Measurements from ENCODE around the gene SERTAD4.

SERTAD4 gene

GRCh38 chr1:210293171-210293607 is 60.6 kb downstream of the SERTAD4 start:
- TF ChIP-seq TCF12 (IDR thresholded peaks at IDR 0.05; ENCODE audit: low read depth) = no peak
- TF ChIP-seq CEBPB (IDR thresholded peaks at IDR 0.05) = no peak
- TF ChIP-seq USF1 (IDR thresholded peaks at IDR 0.05) = no peak
- no peak for TF ChIP-seq ZBTB7A (IDR thresholded peaks at IDR 0.05; ENCODE audit: low read depth)
- TF ChIP-seq YY1 (IDR thresholded peaks at IDR 0.05; ENCODE audit: low read depth) = no peak
- TF ChIP-seq EGR1 (IDR thresholded peaks at IDR 0.05) = no peak
- TF ChIP-seq CREB1 (IDR thresholded peaks at IDR 0.05; ENCODE audit: low read depth) = no peak
- TF ChIP-seq FOXM1 (IDR thresholded peaks at IDR 0.05; ENCODE audit: borderline replicate concordance, low read depth) = no peak
- no peak for TF ChIP-seq TAF1 (IDR thresholded peaks at IDR 0.05; ENCODE audit: low read depth)
- TF ChIP-seq REST (IDR thresholded peaks at IDR 0.05; ENCODE audit: low read depth) = no peak
- no peak for TF ChIP-seq EP300 (IDR thresholded peaks at IDR 0.05; ENCODE audit: borderline replicate concordance)
- TF ChIP-seq, protein P1, sequence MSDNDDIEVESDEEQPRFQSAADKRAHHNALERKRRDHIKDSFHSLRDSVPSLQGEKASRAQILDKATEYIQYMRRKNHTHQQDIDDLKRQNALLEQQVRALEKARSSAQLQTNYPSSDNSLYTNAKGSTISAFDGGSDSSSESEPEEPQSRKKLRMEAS (IDR thresholded peaks at IDR 0.05) = no peak
- no peak for TF ChIP-seq RAD21 (IDR thresholded peaks at IDR 0.05; ENCODE audit: low read depth)
- TF ChIP-seq TEAD4 (IDR thresholded peaks at IDR 0.05) = no peak
- TF ChIP-seq NFIC (IDR thresholded peaks at IDR 0.05) = no peak

DNA sequence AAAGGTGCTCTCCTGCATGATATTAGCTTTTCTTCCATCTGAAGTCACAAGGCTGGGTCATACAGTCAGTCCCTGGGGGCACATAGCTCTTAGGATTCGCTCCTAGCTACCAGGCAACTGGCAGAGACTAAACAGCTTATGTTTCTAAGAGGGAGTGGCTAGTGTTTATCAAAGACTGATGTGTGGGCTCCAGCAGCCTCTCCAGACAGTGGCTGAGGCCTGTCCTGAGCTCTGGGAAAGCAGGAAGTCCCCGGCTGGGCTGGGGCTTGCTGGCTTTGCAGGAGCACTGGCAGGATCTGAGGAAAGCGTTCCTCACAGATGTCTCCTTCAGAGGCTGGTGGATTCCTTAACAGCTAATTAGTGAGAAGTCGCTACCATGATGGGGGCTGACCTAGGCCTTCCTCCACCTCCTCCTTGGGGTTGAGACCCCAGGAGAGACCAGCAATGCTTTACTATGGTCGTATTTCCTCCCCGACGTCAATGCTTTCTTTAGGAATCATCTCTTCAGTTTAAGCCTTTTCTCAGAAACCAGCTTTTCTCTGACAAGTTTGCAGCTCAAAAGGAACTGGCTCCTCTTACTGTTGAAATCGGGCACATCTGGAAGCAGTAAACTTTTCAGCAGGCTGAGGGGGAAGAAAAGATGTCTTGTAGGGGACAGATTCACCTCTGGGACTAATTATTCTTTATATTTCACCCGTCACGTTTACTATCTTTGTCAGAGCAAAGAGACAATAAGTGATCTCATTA is 62.6 kb downstream of the SERTAD4 start:
- TF ChIP-seq YY1 (IDR thresholded peaks at IDR 0.05; ENCODE audit: low read depth) (no peak), TCF12 (IDR thresholded peaks at IDR 0.05; ENCODE audit: low read depth) (no peak), TAF1 (IDR thresholded peaks at IDR 0.05; ENCODE audit: low read depth) (no peak), TEAD4 (IDR thresholded peaks at IDR 0.05) (no peak), EP300 (IDR thresholded peaks at IDR 0.05; ENCODE audit: borderline replicate concordance) (no peak), FOXM1 (IDR thresholded peaks at IDR 0.05; ENCODE audit: borderline replicate concordance, low read depth) (no peak), ZBTB7A (IDR thresholded peaks at IDR 0.05; ENCODE audit: low read depth) (no peak), CEBPB (IDR thresholded peaks at IDR 0.05) (no peak), CREB1 (IDR thresholded peaks at IDR 0.05; ENCODE audit: low read depth) (no peak), REST (IDR thresholded peaks at IDR 0.05; ENCODE audit: low read depth) (no peak), NFIC (IDR thresholded peaks at IDR 0.05) (no peak), USF1 (IDR thresholded peaks at IDR 0.05) (no peak)
- TF ChIP-seq, protein P1 (IDR thresholded peaks at IDR 0.05) = no peak
